Ishikawa (cell line): ENCODE data around the gene EXOSC5.

Source experiments
- CEBPB ChIP-seq: IDR thresholded peaks from 2 replicates; pipeline ENCODE4 v1.6.1; 2012
- CREB1 ChIP-seq: IDR thresholded peaks from 2 replicates; pipeline ENCODE4 v1.6.1; 2012; ENCODE audit warnings: low read depth
- EGR1 ChIP-seq: IDR thresholded peaks from 2 replicates; pipeline ENCODE4 v1.6.1; 2012
- EP300 ChIP-seq: IDR thresholded peaks from 2 replicates; pipeline ENCODE4 v1.6.1; 2012; ENCODE audit warnings: borderline replicate concordance
- FOXM1 ChIP-seq: IDR thresholded peaks from 2 replicates; pipeline ENCODE4 v1.6.1; 2012; ENCODE audit warnings: low read depth, borderline replicate concordance
- NFIC ChIP-seq: IDR thresholded peaks from 2 replicates; pipeline ENCODE4 v1.6.1; 2012
- RAD21 ChIP-seq: IDR thresholded peaks from 2 replicates; pipeline ENCODE4 v1.6.1; 2012; ENCODE audit warnings: low read depth
- TAF1 ChIP-seq: IDR thresholded peaks from 2 replicates; pipeline ENCODE4 v1.6.1; 2012; ENCODE audit warnings: low read depth, mild to moderate bottlenecking
- TCF12 ChIP-seq: IDR thresholded peaks from 2 replicates; pipeline ENCODE4 v1.6.1; 2012; ENCODE audit warnings: low read depth
- TEAD4 ChIP-seq: IDR thresholded peaks from 2 replicates; pipeline ENCODE4 v1.6.1; 2012
- YY1 ChIP-seq: IDR thresholded peaks from 2 replicates; pipeline ENCODE4 v1.6.1; 2012; ENCODE audit warnings: low read depth
- ZBTB7A ChIP-seq: IDR thresholded peaks from 2 replicates; pipeline ENCODE4 v1.6.1; 2012; ENCODE audit warnings: low read depth
- TF ChIP-seq, protein P1 (sequence below): IDR thresholded peaks from 2 replicates; pipeline ENCODE4 v1.6.1; 2012; ENCODE audit warnings: low read depth, mild to moderate bottlenecking
- TF ChIP-seq, protein P2 (sequence below): IDR thresholded peaks from 2 replicates; pipeline ENCODE4 v1.6.1; 2012
- TF ChIP-seq, protein P3 (sequence below): IDR thresholded peaks from 2 replicates; pipeline ENCODE4 v1.6.1; 2012

The EXOSC5 gene

DNA sequence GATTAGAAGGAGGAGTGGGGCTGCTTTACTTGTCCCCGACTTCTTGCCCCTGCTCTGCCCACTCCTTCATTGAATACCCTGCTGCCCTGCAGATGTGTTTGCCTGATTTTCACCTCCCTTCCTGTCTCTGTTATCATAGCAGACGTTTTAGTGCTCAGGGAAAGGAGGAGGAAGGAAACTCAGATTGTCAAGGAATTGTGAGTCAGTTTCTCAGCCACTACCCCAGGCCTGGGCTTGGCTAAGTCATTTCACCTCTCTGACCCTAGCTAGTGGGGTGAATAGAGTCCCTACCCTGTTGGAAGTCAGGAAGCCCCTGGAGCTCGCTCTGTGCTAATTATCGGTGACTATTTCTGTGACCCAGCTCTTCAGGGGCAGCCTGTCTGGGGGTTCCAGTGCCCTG lies 4.3 kb upstream of the EXOSC5 start:
- TF ChIP-seq TEAD4, result no peak
- TF ChIP-seq EGR1, result no peak
- no peak for TF ChIP-seq RAD21
- TF ChIP-seq ZBTB7A, result no peak
- TF ChIP-seq, protein P1, sequence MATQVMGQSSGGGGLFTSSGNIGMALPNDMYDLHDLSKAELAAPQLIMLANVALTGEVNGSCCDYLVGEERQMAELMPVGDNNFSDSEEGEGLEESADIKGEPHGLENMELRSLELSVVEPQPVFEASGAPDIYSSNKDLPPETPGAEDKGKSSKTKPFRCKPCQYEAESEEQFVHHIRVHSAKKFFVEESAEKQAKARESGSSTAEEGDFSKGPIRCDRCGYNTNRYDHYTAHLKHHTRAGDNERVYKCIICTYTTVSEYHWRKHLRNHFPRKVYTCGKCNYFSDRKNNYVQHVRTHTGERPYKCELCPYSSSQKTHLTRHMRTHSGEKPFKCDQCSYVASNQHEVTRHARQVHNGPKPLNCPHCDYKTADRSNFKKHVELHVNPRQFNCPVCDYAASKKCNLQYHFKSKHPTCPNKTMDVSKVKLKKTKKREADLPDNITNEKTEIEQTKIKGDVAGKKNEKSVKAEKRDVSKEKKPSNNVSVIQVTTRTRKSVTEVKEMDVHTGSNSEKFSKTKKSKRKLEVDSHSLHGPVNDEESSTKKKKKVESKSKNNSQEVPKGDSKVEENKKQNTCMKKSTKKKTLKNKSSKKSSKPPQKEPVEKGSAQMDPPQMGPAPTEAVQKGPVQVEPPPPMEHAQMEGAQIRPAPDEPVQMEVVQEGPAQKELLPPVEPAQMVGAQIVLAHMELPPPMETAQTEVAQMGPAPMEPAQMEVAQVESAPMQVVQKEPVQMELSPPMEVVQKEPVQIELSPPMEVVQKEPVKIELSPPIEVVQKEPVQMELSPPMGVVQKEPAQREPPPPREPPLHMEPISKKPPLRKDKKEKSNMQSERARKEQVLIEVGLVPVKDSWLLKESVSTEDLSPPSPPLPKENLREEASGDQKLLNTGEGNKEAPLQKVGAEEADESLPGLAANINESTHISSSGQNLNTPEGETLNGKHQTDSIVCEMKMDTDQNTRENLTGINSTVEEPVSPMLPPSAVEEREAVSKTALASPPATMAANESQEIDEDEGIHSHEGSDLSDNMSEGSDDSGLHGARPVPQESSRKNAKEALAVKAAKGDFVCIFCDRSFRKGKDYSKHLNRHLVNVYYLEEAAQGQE, result no peak
- TF ChIP-seq, protein P2, sequence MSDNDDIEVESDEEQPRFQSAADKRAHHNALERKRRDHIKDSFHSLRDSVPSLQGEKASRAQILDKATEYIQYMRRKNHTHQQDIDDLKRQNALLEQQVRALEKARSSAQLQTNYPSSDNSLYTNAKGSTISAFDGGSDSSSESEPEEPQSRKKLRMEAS, result no peak
- no peak for TF ChIP-seq CEBPB
- no peak for TF ChIP-seq NFIC
- TF ChIP-seq CREB1, result no peak
- TF ChIP-seq, protein P3, sequence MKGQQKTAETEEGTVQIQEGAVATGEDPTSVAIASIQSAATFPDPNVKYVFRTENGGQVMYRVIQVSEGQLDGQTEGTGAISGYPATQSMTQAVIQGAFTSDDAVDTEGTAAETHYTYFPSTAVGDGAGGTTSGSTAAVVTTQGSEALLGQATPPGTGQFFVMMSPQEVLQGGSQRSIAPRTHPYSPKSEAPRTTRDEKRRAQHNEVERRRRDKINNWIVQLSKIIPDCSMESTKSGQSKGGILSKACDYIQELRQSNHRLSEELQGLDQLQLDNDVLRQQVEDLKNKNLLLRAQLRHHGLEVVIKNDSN, result no peak
- TF ChIP-seq TCF12, result no peak

DNA sequence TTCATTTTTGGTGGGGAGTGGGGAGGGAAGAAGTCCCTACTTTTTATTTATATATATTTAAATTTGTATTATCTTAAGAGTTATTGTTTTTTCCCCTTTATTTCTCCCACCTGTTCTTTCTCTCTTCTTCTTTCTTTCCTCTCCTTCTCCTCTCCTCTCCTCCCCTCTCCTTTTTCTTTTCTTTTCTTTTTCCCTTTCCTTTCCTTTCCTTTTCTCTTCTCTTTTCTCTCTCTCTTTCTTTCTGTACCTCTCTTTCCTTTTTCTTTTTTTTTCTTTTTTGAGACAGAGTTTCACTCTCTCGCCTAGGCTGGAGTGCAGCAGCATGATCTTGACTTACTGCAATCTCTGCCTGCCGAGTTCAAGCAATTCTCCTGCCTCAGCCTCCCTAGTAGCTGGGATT lies 2.4 kb upstream of the EXOSC5 start:
- no peak for TF ChIP-seq EGR1
- no peak for TF ChIP-seq NFIC
- TF ChIP-seq YY1, result no peak
- no peak for TF ChIP-seq RAD21
- TF ChIP-seq TAF1, result no peak
- no peak for TF ChIP-seq ZBTB7A

DNA sequence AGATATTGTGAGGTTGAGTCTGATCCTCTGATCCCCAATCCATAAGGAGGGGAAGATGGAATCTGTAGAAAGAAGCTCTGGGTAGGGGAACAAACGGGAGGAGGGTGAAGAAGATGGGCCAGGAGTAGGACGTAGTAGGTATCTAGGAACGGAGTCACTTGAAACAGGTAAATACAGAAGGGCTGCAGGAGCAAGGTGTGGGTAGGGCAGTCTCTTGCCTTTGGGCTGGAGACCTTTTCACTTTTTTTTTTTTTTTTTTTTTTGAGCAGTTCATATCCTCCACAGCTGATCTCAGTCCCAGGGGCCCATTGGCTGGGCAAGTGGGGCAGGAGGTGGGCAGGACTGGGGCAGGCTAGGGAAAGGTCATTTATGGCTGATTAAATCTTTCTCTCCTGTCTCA lies 1.9 kb upstream of the EXOSC5 start:
- TF ChIP-seq YY1 (no peak), FOXM1 (no peak), TCF12 (no peak), TEAD4 (no peak), ZBTB7A (no peak), RAD21 (no peak), EGR1 (no peak), CREB1 (no peak), NFIC (no peak), EP300 (no peak), CEBPB (no peak)
- TF ChIP-seq, protein P2, result no peak
- TF ChIP-seq, protein P3, result no peak
- TF ChIP-seq, protein P1, result no peak

DNA sequence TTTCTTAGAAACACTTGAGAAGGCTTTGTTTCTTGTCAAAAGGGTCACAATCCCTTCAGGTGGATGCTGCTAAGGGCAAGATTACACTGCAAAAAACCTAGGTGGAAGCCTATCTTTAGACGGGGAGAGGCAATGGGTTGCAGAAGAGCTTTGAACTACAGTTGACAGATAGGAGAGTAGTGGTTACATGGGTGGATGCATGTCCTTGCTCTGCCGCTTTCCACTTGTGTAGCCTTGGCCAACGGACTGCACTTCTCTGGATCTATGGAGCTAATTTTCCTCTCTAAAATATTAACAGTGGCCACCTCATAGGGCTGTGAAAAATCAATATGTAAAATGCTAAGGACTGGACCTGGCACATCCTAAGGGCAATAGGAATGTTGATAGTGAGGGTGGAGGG lies 1.4 kb upstream of the EXOSC5 start:
- TF ChIP-seq ZBTB7A (no peak), EGR1 (no peak), NFIC (no peak), CEBPB (no peak)
- TF ChIP-seq, protein P3, result no peak

DNA sequence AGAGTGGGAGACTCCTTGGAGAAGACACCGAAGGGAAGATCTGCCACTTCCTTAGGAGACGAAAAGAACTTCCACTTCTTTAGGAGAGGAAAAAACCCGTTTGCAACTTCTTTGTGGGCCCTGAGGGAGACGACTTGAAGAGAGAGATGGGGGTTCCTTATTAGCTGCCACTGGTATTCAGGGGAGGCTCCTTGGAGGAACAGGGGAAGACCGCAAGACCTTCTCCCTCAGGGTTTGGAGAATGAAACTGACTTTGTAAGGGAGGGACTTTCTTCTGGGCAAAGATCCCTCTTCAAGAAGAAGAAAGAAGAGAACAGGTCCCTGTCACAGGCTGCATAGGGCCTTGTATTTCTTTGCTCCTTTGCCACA lies 875 bp upstream of the EXOSC5 start:
- TF ChIP-seq RAD21 (no peak), EP300 (no peak), NFIC (no peak), YY1 (no peak), EGR1 (no peak), ZBTB7A (no peak), TCF12 (no peak), CREB1 (no peak), TAF1 (no peak), FOXM1 (no peak), TEAD4 (no peak), CEBPB (no peak)
- TF ChIP-seq, protein P2, result no peak

DNA sequence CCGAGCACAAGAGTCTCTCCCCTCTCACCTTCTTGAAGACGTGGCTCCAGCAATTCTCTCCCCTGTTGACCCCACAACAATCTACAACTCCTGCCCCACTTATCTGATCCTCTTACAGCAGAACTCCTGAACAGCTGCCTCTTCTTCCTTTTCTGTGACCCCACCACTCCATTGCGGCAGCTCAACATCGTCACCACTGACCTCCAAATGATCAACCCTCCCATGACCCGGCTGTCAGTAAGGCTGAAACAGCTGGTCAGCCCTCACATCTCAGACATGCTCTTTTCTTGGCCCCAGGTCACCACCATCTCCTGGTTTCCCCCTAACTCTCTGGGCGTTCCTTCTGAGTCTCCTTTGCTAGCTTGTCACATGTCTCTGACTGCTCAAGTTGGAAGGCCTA lies 1.8 kb downstream of the EXOSC5 start:
- TF ChIP-seq ZBTB7A, result no peak
- TF ChIP-seq, protein P1, result no peak
- TF ChIP-seq EGR1, result no peak
- no peak for TF ChIP-seq RAD21
- TF ChIP-seq CREB1, result no peak
- TF ChIP-seq, protein P2, result no peak
- TF ChIP-seq EP300, result no peak
- no peak for TF ChIP-seq YY1
- TF ChIP-seq TEAD4, result no peak
- TF ChIP-seq FOXM1, result no peak
- TF ChIP-seq, protein P3, result no peak
- no peak for TF ChIP-seq CEBPB
- TF ChIP-seq TCF12, result no peak
- no peak for TF ChIP-seq NFIC
- TF ChIP-seq TAF1, result no peak
